Head of caudate nucleus (tissue), 42 donors: Measurements from ENCODE around the gene ADAM10.

Experiments
- DNase-seq, 42 donors: peaks; one replicate each; pipeline versions ENCODE4 v3.0.0 to v3.0.0-alpha.2; 2020 to 2021; ENCODE audit warnings: mixed read lengths in 7 of 42
- intact Hi-C: fragments of 100-400 bp; cut with DNase I; formaldehyde crosslinking; loops from one replicate; pipeline ENCODE4 v1.15.0; 2022

ADAM10 gene

GRCh38 chr15:58732625-58733363 lies 16.7 kb downstream of the ADAM10 start:
- intact Hi-C loops, result no loop called here
- no peak for DNase-seq

- DNase-seq, result no peak
- intact Hi-C loops, result no loop called here
Measured at GRCh38 chr15:58731756-58732535, 17.6 kb downstream of the ADAM10 start.

DNA sequence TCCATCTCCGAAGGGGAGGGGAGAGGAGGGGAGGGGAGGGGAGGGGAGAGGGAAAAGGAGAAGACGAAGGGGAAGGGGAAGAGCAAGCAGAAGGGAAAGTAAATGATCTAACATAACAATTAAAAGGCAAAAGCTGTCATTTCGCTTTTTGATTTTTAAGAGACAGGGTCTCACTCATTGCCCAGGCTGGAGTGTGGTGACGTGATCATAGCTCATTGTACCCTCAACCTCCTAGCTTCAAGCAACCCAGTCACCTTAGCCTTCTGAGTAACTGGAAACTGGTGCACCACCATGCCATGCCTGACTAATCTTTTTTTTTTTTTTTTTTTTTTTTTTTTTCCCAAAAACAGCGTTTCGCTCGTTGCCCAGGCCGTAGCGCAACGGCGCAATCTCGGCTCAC lies 22.6 kb downstream of the ADAM10 start:
- intact Hi-C loops, result no loop called here

DNA sequence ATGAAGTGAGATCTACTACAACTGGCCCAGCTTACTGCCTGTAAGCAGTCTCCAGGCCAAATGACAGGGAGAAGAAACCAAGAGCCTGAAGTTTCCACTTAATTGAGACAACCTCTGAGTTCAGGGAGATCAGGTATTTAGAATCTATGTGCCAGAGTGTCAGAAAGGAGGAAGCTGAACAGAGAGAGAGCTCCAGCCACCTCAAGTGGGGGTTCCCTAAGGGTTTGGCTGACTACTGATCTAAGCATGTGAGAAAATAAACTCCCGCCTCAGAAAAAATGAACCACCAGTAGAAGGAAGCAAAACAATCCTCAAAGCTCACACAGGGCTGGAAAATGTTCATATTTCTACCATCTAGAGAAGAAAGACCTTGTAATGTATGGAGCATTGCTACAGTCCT lies 25.0 kb downstream of the ADAM10 start:
- intact Hi-C loops, result no loop called here
- DNase-seq, result no peak

More for the DNA sequence above, 22.6 kb downstream of the ADAM10 start:
- no peak for DNase-seq

GRCh38 chr15:58717357-58717756 lies 32.1 kb downstream of the ADAM10 start:
- DNase-seq, result no peak
- intact Hi-C loops, result no loop called here

DNA sequence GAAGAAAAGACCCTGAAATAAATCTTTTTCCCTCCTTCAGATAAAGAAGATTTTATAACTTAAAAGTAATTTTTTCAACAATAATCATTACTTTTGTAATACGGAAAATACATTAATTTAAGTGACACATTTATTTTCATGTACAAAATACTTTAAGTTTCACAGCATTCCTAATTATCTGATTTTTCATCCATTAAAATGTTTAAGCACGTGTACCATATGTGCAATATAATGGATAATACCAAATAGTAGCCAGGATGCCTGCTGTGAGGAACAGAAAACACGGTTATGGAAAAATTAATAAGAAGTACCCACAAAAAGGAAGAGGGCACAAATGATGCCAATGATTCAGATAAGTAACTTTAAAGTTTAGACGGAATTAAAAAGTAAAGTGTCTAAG lies 33.5 kb downstream of the ADAM10 start:
- intact Hi-C loops, result no loop called here
- no peak for DNase-seq

DNA sequence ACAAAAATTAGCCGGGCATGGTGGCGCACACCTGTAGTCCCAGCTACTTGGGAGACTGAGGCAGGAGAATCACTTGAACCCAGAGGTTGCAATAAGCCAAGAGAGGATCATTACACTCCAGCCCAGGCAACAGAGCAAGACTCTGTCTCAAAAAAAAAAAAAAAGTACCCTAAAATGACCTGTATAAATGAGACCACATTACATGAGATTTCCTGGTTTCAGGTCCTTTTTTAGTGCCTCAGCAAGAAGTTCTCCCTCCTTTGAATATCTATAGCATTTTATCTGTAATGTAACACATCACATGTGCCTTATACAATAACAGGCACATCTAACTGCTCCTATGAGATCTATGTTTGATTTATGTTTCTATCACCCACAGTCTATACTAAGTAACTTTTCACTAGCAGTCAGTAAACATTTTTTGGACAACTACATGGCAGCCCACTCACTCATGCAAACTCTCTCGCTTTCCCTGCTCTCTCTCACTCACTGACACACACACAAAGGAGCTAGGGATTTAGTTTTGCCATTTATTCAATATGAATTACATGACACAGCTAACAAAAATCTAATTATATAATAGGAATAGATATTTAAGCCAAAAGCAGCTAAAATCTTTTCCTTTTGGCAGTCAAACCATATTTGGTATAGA lies 34.1 kb downstream of the ADAM10 start:
- intact Hi-C loops, result no loop called here
- no peak for DNase-seq

- intact Hi-C loops, result no loop called here
Measured at GRCh38 chr15:58710701-58711100, 38.8 kb downstream of the ADAM10 start.

DNA sequence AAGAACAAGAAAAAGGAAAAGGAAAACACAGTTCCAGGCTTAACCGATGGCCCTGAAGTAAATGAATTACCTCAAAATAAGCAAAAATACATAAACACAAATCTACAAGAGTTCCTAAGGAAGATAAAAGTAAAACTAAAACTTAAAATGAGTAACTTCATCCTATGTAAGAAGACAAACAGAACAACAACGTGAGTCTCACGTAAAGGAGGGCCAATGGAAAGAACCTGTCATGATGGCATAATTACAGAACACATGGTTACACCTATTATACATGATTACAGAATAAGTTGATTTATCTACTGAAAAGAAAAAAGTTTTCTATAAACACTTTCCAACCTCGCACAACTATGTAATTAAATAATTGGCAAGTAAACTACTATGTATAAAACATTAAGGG lies 42.1 kb downstream of the ADAM10 start:
- DNase-seq, result no peak
- intact Hi-C loops, result no loop called here

More at GRCh38 chr15:58710701-58711100, 38.8 kb downstream of the ADAM10 start:
- no peak for DNase-seq

DNA sequence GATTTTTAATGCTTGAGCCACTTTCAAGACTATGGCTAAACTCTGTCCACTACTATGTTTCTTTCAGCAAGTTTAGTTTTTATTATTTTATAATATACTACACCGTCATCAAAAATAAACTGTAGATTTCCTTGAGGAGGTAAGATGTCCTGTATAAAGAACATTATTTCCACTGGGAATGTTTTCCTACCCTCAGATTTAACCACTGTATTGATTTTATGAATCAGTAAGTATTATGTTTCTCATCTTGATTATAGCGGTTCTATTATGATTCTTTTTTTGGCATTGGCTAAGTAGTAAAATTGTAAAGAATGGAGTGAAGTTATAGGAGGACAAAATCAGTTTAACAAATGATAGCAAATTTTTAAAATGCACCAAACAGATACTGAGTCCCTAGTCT lies 44.4 kb downstream of the ADAM10 start:
- DNase-seq, result no peak
- intact Hi-C loops, result no loop called here

DNA sequence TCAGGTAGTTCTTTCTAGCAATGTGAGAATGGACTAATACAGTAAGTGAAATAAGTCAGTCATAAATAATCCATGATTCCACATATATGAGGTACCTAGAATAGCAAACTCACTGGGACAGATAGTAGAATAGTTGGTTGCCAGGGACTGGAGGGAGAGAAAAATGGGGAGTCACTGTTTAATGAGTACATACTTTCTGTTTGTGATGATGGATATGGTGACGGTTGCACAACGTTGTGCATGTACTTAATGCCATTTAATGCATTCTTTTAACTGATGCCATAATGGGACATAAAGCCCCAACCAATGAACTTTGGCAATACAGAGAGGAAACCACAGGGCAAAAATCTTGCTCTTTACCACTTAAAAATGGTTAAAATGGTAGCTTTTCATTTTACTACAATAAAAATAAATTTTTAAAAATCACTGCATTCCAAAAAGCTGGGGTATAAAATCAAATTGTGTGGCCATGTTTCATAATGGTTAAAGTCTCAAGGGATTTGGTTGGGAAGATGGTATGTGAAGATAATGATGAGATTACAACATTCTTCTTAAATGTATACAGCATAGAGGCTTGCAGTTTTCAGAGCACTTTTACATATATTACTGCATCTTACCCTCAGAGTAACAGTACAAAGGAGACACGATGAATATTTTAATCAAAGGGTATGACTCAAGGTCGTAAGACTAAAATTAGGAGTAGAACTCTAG lies 45.2 kb downstream of the ADAM10 start:
- intact Hi-C loops, result no loop called here
- DNase-seq, result no peak

DNA sequence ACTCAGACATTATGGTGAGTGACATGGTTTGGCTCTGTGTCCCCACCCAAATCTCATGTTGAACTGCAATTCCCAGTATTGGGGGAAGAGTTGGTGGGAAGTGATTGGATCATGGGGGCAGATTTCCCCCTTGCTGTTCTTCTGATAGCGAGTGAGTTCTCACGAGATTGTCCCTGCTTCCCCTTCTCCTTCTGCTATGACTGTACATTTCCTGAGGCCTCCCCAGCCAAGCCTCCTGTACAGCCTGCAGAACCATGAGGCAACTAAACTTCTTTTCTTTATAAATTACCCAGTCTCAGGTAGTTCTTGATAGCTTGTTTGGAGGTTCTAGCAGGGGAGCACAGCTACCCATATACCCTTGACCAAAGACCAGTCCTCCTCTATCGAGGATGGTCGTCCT lies 45.9 kb downstream of the ADAM10 start:
- intact Hi-C loops, result no loop called here
- no peak for DNase-seq

GRCh38 chr15:58702233-58702632 lies 47.3 kb downstream of the ADAM10 start:
- intact Hi-C loops, result no loop called here
- DNase-seq, result no peak

- DNase-seq, result no peak
- intact Hi-C loops, result no loop called here
Measured at GRCh38 chr15:58701376-58701775, 48.1 kb downstream of the ADAM10 start.

GRCh38 chr15:58699769-58700168 lies 49.7 kb downstream of the ADAM10 start:
- DNase-seq, result no peak
- intact Hi-C loops, result no loop called here

DNA sequence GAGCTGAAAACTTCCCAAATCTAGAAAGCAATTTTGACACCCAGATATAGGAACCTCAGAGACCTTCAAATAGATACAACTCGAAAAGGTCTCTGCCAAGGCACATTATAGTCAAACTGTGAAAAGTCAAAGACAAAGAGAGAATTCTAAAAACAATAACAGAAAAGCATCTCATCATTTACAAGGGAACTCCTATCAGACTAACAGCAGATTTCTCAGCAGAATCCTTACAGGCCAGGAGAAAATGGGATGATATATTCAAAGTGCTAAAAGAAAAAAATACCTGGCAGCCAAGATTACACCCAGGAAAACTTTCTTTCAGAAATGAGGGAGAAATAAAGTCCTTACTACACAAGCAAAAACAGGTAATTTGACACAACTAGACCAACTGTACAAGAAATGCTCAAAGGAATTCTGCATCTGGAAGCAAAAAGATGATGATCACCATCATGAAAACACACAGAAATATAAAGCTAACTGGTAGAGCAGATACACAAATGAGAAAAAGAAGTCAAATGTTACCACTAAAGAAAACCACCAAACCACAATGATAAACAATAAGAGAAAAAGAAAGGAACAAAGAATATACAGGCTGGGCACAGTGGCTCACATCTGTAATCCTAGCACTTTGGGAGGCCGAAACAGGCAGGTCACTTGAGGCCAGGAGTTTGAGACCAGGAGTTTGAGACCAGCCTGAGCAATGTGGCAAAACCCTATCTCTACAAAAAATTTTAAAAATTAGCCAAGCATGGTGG lies 50.4 kb downstream of the ADAM10 start:
- no peak for DNase-seq
- intact Hi-C loops, result no loop called here

- no peak for DNase-seq
- intact Hi-C loops, result no loop called here
Measured at GRCh38 chr15:58697220-58697619, 52.3 kb downstream of the ADAM10 start.

GRCh38 chr15:58696738-58697137 lies 52.8 kb downstream of the ADAM10 start:
- intact Hi-C loops, result no loop called here

More at GRCh38 chr15:58696738-58697137, 52.8 kb downstream of the ADAM10 start:
- no peak for DNase-seq
